H1 (cell line): ENCODE results near the gene LMBR1. TPM values are rescaled to one million over a fixed set of nuclear protein-coding genes. Genes with fewer than 3 reads are reported as not detected.

Source experiments
- CEBPB ChIP-seq: IDR thresholded peaks from 2 replicates; pipeline ENCODE4 v1.6.1; 2012; ENCODE audit warnings: low read depth, low read length
- CTBP2 ChIP-seq: IDR thresholded peaks from 2 replicates; pipeline ENCODE4 v1.7.0; 2011; ENCODE audit warnings: borderline replicate concordance, mild to moderate bottlenecking, moderate library complexity, mixed read lengths, low read length; ENCODE audit not compliant: insufficient read depth, insufficient read length
- CTCF ChIP-seq, 3 experiments: IDR thresholded peaks; 1 replicate in 2 of 3; 2 replicates in 1 of 3; pipeline versions ENCODE4 v1.5.1 to v1.6.1; 2011; ENCODE audit warnings: low read length in 3 of 3, mild to moderate bottlenecking in 3 of 3, inconsistent platforms in 2 of 3, low read depth in 1 of 3, moderate library complexity in 1 of 3; ENCODE audit not compliant: insufficient read depth in 1 of 3; ENCODE audit errors: control extremely low read depth in 1 of 3
- KDM4A ChIP-seq: IDR thresholded peaks from one replicate; pipeline ENCODE4 v1.7.1; 2012; ENCODE audit warnings: low read depth, mild to moderate bottlenecking, moderate library complexity, low read length, inconsistent platforms; ENCODE audit not compliant: severe bottlenecking
- POU5F1 ChIP-seq: IDR thresholded peaks from 2 replicates; pipeline ENCODE4 v1.6.1; 2011; ENCODE audit warnings: low read depth, mild to moderate bottlenecking, low read length, moderate library complexity
- YY1 ChIP-seq: IDR thresholded peaks from 2 replicates; pipeline ENCODE4 v1.6.1; 2011; ENCODE audit warnings: low read depth, mild to moderate bottlenecking, low read length
- polyA plus RNA-seq, 7 experiments: library from polyadenylated mRNA; depleted of rRNA in 3 of 7; stranded (reverse) in 5 of 7; unstranded in 2 of 7; fragments of >200 nt in 5 of 7; fragments of 200-250 nt in 2 of 7; gene quantifications; 1 replicate in 5 of 7; 2 replicates in 1 of 7; 4 replicates in 1 of 7; pipeline versions ENCODE4 v1.2.1 to v1.2.3, GENCODE V29; 2011 to 2013; ENCODE audit warnings: missing spikeins in 2 of 7, mixed read lengths in 2 of 7
- total RNA-seq: library from RNA; stranded (reverse); fragmentation: NEBNext Ultra II Directional; extraction: Animal tissue kit (Norgen Biotek cat#: 25700); gene quantifications from 2 replicates; pipeline ENCODE4 v1.2.1, GENCODE V29; 2021

The LMBR1 gene
- total and polyA plus RNA-seq, 2 of the 8 experiments (the other 6 are each of a cell fraction or from before 2014, with no cell fraction given): 15.1 to 70.4 TPM

GRCh38 chr7:156841497-156841896, 51.5 kb downstream of the LMBR1 start (continued):
- TF ChIP-seq CTBP2: no peak
- no peak for TF ChIP-seq POU5F1
- TF ChIP-seq CEBPB: no peak
- TF ChIP-seq KDM4A: no peak
- no peak for TF ChIP-seq CTCF (IDR thresholded peaks at IDR 0.05; ENCODE audit: control extremely low read depth in 1 of 3, insufficient read depth in 1 of 3, low read depth in 1 of 3, low read length in 3 of 3)
- no peak for TF ChIP-seq YY1
